ENCODE results near the gene METRN.

The METRN gene

DNA sequence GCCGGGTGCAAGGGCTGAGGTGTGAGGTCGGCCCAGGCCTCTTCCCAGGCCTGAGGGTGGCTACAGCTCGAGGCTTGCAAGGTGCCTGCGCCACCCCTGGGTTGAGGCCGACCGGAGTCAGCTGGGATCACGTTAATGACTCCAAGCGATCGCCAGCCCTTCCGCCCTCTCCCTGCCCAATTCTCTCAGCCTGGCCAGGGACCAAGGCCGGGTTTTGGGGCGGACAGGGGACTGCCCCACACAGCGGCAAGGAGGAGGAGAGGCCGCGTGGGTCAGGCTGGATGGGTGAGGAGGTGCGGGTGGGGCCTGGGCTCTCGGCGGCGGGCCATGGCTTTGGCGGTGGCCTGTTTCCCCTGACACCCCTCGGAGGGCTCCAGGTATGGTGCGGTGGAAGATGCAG lies 21.6 kb upstream of the METRN start:
- no peak for DNase-seq

DNA sequence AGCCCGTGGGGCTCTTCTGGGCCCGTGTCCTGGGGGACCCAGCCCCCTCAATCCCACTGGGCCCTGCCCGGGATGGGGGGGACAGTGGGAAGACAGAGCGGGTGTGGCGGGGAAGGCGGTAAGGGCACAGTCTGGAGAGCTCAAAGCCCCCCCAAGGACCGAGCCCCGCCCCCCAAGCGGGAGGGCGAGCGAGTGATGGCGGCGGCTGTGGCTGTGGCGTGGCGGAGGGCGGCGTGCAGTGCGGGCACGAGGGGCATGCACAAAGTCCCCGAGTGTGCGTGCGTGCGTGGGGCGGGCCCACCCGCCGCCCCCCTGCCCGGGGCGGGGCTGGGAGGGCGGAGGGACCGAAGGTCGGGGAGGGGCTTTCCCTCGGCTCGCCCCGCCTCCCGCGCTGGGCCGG lies 21.2 kb upstream of the METRN start:
- no peak for DNase-seq

DNA sequence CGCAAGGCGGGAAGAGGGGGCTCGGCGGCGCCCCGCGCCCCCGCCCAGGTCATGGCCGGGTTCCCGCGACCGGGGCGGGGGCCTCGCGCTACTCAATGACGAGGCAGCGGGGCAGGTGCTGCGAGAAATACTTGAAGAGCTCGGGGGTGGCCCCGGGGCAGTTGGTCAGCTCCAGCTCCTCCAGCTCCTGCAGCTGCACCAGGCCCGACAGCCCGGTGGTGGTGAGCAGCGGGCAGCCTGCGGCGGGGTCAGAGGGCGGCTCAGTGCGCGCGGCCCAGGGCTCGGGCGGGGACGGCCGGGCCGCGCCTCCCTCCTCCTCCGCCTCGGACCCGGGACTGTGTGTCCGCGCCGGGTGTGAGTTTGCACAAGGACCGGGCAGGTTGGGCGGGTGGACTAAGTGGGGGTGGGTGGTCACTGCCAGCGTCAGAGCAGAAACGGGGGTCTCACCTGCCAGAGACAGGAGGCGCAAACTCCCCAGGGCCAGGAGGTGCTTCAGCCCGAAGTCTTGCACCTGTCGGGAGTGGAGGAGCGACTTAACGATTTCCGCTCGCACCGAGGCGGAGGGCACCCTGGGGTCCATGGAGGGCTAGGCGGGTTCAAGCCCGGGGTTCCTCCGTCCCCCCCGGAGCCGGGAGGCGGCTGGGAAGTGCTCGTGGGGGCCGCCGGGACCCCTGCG lies 20.6 kb upstream of the METRN start:
- DNase-seq, result no peak

DNA sequence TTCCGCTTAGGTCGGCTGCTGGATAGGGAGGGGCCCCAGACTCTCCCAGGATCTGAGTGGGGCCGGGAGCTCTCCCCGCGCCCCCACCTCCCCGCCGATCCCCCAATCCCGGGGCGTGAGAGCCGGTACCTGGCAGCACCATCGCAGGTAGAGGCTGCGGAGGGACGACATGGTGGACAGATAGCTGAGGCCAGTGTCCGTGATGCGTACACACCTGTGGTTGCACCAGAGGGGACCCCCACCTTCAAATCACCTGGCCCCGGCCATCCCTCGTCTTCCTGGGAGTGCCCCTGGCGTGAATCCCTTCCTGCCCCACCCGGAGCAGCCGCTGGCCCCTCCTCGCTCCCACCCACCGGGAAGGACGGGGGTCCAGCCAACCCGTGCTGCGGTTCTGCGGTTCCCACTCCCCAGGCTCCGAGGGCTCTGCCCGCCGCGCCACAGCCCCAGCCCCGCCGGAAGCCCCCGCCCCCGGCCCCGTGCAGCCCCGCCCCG lies 20.0 kb upstream of the METRN start:
- no peak for DNase-seq

DNA sequence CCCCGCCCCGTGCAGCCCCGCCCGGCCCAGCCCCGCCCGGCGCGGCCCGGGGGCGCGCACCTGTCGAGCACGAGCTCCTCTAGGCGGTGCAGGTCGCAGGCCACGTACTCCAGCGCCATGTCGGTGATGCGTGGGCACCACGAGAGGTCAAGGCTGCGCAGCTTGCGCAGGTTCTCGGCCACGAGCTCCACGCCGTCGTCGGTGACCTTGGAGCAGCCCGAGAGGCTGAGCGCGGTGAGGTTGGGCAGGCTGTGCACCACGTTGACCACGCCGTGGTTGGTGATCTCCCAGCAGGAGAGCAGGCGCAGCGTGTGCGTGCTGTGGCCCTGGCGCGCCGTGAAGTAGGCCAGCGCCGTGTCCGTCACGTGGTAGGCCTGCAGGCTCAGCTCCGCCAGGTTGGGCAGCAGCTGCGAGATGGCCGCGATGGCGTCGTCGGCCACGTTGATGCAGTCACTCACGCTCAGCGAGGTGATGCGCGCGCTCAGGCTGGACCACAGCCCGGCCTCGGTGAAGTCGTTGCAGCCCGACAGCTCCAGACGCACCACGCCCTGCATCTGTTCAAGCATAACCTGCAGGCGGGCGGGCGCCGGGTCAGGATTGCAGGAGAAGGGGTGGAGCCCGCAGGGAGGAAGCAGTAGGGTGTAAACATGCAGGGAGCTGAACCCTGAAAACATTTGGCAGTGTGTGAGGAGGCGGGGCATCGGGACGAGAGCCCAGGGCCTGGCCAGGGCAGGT lies 19.4 kb upstream of the METRN start:
- peak; percentile 75 for DNase-seq

DNA sequence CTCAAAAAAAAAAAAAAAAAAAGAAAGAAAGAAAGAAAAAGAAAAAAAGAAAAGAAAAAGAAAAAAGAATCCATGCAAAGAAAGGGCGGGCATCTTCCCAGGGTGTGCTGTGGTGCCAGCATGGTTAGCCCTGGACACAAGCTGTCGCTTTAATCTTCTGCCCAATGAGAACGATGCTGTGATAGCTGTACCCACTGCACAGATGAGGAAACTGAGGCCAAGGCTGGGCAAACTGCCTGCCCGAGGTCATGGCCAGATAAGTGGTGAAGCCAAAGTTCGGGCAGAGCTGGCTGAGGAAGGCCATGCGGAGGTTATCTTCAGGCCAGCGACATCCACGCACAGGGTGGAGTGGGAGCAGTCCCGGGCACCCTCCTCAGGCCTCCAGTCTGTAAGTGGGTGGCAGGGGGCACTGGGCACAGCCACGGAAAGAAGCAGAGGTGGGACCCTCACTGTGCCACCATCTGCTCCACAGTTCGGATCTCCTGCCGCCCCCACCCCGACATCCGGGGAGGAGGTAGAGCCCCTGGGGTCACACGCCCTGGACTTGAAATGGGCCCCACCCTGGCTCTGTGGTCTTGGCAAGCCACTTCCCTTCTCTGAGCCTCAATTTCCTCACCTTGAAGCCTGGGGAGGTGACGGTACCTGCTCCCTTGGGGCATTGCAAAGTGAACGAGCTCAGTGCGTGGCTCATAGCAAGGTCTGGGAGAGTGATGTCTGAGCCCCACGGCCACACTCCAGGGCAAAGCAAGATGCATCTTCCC lies 15.8 kb upstream of the METRN start:
- DNase-seq, result no peak

DNA sequence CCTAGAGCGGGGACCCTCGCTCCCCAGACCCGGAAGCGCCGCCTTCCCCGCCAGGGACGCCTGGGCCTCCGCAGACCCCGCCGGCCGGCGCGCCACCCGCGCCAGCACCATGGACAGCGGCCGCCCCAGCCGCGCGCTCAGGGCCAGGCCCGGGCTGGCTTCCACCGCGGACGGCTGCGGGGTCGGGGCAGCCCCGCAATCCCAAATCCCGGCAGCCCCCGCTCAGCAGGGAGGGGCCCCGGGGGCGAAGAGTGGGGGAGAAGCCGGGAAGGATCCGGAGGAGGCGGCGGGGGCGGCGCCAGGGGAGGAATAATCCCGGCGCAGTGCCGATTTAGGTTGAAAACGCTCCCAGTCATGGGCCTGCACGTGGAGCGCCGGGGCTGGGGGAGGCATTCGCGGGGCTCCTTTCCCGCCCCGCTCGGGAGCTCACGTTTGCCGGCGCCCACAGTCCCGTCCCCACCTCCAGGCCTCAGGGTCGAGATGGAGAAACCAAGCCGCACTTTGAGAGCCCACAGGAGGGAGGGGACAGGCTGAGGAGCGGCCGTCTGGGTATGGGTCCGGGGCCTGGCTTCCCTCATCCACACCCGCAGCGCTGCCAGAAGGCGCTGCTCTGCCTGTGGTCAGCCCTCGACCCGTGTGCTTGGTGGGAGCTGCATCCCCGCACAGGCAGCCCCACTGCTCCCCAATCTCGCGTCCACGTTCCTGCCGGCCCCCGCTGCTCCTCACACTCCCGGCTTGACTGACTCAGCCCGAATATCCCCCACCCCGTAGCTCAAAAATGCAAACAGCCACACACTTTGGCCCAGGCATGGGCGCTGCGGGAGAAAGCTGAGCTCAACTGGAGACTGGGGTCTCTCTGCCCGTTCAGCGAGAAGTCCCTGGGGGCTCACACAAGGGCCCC lies 14.0 kb upstream of the METRN start:
- DNase-seq, result peak; percentile 54

DNA sequence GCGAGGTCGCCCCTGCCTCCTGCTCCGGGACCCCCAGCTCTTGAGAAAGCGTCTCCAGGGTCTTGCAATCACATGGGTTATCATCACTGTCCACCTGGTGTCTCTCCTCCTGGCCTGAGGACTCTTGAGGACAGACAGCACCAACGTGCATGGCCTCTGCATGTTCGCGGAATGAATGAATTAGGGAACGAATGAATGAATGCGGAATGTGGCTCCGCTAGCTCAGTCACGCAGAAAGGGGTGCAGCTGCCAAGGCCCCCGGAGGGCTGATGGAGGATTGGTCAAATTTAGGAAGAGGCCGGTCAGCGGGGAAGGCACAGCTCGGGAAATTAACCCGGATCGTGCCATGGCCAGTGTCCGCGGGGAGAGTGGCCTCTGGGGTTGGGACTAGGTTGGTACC lies 12.6 kb upstream of the METRN start:
- no peak for DNase-seq

DNA sequence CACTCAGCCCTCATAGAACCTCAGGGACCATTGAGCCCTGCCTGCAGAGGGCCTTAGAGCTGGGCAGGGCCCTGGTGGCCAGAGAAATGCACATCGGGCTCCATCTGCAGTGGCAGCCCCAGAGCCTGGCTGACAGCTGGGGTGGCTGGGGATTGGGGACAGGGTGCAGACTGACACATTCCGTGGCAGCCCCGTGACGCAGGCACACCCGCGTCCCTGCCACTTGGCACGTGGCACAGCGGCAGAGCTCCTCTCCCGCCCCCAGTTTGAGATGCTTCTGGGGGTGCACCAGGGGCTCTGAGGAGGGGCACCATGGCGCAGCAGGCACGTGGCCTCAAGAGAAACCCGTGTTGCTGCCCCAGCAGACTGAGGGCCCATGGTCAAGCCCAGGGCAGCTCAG lies 11.5 kb upstream of the METRN start:
- no peak for DNase-seq

DNA sequence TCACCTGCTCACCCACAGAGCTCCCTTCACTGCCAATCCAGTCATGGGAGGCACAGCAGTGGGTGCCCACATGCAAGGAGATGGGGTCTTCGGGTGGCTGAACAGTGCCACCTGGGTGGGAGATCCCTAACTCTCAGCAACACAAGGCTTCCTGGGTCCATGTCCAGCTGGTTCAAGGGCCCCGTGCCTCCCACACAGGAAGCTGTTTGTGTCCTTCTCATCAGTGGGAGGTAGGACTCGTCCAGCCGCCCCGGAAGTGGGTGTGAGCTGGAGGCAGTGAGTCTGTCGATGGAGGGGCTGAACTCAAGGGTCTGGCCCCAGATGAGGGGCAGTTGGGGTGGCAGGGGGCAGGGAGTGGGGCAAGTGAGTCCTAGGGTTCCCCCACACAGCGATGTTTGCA lies 10.9 kb upstream of the METRN start:
- no peak for DNase-seq

DNA sequence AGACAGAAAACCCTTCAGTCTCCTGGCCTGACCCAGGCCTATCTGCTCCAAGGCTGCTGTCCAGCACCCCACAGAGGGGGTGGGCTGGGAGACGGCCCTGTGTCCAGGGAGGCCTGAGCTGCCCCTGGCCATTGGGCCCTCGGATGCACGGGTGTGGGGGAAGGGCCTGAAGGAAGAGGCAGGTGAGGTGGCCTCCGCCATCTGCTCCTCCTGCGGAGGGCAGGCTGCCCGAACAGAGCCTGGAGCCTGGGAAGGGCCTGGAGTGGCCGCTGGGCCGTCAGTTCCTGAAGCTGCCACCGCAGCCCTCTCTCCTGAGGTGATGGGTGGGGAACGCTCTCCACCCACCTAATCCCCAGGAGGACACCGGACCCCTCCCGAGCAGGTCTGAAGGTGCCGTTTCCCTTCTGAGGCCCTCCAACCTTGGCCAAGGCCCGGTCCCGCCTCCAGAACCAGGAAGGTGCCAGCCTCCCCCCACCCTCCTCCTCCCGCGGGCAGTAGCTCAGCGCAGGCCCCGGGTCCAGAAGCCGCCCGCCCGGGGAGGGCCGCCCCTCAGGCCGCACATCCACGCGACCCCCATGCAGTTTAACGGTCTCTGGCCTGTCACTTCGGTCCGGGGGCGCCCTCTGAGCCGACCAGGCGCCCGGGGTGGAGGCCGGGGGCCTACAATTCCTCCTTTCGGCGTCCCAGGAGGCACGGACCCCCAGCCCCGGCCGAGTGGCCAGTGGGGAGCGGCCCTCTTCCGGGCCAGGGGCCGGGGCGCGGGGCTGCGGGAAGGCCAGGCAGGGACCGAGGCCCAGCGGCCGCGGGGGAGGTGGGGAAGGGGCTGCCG lies 10.2 kb upstream of the METRN start:
- DNase-seq, result no peak

DNA sequence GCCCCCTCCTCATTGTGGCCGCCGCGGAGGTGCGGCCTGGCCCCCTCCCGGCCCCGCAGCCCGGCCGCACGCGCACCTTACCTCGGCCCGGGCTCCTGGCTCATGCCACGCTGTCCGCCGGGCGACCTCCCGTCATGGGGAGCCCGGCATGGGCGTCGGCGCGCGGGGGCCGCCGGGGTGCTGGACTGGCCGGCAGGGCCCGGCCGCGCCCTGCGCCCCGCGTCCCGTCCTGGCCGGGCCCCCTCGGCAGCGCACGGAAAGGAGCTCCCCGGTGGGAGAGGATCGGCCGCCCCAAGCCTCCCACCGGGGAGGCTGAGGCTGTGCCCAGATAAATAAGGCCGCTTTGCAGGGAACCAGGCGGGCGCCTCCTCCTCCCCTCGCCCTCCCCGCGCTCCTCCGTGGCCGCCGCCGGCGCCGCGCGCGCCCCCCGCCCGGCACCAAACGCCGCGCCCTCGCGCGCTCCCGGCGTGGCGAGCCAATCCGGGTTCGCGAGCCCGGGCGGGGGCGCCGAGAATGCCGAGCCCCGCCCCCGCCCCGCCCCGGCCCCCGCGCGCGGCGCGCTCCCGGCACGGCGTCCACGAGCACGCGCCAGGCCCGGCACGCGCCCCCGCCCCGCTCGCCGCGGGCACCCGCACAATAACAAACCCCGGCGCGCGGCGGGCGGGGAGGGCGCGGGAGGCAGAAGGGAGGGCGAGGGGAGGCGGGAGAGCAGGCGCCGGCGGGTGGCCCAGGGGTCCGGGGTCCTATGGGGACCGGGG lies 9.3 kb upstream of the METRN start, which contains the start of gene FBXL16:
Gene FBXL16 (minus strand): TSS at position 371 of the 758 bp plus-strand sequence. CDS start 8,396 bp downstream, outside the sequence.
- DNase-seq, result no peak

DNA sequence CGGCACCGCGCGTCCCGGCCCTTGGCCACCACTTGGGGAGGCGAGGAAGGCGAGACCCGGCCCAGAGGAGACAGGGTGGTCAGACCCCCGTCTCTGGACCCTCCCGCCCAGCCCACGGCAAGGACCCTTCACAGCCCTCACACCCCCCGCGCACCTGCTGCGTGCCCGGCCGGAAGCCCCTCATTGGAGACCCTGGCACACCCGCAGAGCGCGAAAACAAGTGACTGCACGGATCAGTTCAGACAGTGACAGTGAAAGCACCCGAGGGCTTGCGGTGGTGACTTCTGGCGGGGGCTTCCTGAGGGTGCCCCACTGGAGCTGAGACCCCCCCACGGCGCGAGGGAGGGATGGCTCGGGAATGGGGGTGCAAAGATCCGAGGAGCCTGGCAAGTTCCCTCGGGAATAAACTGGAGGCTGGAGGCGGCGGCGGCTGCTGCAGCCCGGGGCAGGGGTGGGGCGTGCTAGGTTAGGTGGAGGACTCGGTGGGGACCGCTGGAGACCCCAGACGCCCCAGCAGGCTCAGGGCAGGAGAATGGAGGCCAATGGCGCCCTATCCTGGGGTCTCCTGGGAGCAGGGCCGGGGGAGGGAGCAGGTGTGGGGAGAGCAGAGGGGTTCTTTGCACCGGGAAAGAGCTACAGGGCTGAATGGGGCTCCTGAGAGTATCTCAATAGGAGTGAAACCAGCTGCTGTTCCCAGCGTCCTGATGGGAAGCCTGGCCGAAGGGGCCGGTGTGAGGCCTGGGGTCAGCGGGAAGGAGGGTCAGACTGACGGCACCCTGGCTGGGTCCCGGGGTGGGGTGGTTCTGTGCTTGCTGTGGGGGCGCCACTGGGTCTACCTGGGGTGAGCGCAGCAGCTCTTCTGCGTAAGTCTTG lies 8.5 kb upstream of the METRN start:
- no peak for DNase-seq

DNA sequence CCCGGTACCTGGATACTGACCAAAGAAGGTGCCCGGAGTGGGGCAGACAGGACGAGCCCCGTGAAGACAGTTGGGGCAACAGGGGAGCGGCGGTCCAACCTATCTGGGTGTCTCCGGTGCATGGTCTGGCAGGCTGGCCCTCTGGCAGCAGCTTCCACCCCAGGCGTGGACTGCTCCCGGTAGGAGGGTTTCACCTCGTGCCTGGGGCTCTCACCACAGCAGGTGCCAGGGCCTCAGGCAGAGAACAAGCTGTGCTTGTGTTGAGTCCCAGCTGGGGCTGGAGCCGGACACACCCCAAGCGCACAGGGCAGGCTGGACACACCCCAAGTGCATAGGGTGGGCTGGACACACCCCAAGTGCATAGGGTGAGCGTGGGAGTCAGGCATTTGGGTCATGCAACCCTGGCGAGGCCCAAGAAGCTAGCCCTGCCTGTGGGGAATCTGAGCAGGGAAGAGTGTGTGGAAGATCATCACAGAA lies 7.8 kb upstream of the METRN start:
- DNase-seq, result no peak

DNA sequence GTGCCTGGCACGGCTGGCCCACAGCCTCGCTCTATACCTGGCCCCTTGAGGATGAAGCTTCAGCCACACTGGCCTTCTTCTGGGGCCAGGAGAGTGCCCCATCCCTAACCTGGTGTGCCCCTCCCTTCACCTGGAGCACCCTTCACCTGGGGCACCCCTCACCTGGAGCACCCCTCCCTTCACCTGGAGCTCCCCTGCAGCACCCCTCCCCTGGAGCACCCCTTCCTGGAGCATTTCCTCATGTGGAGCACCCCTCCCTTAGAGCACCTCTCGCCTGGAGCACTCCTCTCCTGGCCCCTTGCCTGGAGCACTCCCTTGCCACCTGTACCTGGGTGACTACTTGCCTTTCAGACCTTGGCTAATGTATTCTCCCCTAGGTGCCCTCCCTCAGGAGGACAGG lies 6.9 kb upstream of the METRN start:
- DNase-seq, result no peak

DNA sequence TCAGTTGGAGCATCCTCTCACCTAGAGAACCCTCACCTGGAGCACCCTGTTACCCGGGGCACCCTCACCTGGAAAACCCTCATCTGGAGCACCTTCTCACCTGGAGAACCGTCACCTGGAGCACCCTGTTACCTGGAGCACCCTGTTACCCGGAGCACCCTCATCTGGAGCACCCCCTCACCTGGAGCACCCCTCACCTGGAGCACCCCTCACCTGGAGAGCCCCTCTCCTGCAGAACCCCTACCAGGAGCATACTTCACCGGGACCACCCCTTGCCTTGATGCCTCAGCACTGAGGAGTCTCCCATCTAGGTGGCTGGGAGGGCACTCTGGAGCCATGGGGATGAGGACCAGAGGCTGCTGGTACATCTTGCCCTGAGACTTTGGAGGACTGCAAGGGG lies 6.0 kb upstream of the METRN start:
- DNase-seq, result no peak

DNA sequence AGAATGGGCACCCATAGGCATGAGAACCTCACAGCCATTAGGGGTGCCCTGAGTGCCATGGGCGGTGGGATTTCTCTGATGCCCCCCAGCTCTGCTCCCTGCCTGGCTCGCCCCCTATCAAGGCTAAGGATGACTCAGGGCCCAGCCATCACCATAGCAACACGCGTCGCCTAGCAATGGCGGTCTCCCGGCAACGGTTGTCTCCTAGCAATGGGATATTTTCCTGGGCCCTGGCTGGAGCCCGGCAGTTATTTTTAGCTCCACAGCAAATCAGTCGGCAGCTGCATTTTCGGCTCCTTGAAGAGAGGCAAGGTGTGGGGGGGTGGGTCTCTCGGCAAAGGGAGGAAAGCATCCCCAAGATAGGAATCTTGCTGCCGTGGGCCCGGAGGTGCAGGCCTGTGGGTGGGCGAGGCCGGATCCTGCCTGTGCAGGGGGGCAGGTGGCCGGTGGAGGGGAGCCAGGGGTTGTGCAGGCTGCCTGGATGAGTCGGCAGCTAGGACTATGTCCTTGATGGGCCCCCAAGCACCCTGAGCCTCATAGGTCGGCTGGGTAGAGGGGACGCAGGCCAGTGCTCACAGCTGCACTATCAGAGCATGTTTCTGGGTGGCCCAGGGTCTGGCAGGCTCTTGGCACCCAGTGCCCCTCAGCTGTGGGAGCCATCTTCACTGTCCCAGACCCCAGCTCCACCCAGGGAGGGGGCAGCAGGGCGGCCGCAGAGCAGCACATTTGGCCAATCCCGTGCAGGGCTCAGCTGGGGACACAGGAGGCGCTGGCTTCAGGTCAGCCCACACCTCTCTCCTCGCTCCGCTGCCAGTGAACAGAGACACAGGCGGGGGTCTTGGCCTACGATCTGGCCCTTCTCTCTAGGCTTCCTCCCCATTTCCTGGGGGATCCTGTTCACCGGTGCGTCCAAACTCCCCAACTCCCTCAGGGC lies 5.1 kb upstream of the METRN start:
- DNase-seq, result no peak

DNA sequence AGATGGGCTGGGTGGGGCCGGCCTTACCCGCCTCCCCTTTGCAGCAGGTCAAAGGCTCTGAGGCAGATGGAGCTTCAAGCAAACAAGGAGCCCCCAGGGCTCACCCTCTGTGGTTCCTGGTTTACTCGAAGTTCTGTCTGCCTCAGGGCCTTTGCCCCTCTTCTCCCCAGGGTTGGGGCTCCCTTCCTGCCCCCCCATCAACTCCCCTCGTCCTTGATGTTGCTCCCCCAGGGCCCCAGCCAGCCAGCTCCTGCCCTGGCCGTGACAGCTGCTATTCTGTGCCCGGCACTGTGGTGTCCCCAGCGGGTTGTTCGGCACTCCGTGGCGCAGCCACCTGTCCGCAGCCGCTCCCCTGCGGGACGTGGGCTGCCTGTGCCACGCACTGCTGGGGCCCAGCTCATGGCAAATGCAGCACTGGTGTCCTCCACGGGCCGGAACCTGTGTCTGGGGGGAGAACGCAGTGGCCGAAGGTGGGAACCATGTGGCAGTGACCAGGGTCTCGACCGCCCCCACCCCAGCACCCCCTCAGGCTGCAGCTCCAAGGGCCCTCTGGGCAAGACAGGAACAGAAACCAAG lies 4.3 kb upstream of the METRN start:
- DNase-seq, result no peak

Data from CD4-positive, alpha-beta T cell treated with Interleukin-17A for 1 hour (primary cell).